Stimulated activated CD8-positive, alpha-beta memory T cell treated with anti-CD3 and anti-CD28 coated beads, Interleukin-4, amount 100 ng/mL, for 1 hour (primary cell): ENCODE measurements around the gene TIMP2.
"Not testable (repeated sequence)": the region's sequence is repeated elsewhere in the genome, so short reads cannot be mapped to it uniquely, and the experiment has no call there.

ENCODE experiments used
- DNase-seq, 2 donors: peaks; one replicate each; pipeline ENCODE4 v3.0.0-alpha.2; 2020; ENCODE audit warnings: low read depth in 2 of 2, low spot score in 1 of 2

The TIMP2 gene, protein sequence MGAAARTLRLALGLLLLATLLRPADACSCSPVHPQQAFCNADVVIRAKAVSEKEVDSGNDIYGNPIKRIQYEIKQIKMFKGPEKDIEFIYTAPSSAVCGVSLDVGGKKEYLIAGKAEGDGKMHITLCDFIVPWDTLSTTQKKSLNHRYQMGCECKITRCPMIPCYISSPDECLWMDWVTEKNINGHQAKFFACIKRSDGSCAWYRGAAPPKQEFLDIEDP

DNA sequence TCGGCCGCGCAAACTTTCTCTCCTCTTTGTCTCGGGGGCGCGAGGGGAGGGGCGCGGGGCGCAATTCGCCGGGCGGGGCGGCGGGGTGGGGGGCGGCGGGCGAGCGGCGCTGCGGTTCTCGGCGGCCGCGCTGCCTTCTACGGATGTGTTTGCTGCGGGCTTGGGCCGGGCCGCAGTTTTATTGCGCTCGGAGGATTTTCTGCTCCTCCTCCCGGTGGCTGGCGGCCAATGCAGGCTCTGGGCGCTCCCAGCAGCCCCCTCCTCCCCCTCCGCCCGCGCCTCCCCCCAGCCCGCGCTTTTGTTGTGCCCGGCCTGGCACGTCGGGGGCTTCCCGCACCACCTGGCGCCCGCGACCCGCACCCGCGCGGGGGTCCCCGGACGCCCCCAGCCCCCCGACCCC, at the start of gene TIMP2:
TIMP2 (minus strand) TSS at position 154 of the 400 bp plus-strand sequence. CDS start 299 bp downstream, outside the sequence.
- peak; percentile 21 to 30 for DNase-seq

DNA sequence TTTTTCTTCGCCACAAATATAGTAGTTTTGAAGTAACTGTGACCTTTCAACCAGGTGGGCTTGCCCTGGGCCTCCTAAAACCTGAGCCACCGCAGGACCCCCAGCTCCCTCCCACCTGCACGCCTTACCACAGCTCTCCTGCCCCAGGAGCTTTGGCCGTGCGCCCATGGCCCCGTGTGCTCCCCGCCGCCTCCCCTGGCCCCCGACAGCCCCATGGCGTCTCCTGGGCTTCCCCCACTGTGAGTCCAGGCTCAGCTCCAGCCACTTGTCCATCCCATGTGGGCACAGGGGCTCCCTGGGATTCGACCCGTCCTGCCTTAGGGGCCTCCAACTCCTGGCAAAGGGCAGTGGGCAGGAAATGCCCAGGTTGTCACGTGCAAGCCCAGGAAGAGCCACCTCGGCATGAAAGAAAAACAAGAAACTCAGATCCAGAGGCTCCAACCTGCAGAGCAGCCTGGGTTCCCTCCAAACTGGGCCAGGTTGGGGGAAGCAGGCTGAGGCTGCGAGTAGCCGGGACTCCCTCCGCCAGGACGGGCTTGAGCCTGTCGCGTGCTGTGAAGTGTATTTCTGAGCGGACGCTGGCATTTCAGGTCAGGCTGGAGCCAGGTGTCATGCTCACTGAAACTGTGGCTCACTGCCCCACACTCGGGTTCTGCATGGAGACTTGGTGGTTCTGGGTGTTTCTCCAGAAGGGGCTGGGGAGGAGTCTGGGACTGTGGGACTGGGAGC, 48.8 kb upstream of the TIMP2 start:
- DNase-seq, result no peak

DNA sequence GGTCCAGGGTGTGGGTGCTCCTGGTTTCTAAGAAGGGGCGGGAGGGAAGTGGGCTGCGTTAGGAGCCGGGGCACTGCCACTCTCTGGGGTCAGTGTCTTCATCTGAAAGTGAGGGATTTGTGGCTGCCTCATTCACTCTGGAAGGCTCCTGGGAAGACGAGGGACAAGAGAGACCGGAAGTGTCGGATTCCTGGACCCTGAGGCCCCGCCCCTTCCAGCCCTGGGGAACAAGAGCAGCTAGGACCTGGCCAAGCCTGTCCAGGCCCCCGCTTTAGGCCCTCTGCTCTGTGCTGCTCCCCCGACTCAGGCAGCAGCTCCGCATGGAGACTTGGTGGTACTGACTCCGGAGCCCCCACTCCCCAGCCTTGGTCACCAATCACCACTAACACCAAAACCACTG, 48.0 kb upstream of the TIMP2 start:
- no peak for DNase-seq

DNA sequence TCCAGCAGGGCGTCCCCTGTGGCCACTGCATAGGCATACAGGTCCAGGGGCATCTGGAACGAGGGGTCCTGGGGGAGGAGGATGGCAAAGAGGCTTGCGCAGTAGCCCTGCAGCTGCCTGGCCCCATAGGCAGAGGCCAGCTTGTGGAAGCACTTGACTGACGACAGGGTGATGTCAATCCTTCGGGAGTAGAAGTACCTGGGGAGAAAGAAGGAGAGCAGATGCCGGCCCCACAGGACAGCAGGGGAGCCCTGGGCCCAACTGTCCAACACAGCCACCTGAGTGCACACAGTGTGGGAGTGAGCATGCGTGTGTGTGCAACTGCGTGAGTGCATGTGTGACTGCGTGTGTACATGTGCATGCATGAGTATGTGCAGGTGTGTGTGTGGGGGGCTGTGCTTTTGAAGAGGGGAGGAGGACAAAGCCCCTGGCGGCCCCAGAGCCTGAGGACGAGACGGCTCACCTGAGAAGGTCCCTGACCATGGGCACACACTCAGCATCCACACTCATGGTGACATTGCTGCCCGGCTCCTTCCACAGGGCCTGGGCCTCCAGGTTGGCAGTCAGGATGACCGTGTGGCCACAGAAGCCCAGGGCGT, 47.4 kb upstream of the TIMP2 start:
- no peak for DNase-seq

DNA sequence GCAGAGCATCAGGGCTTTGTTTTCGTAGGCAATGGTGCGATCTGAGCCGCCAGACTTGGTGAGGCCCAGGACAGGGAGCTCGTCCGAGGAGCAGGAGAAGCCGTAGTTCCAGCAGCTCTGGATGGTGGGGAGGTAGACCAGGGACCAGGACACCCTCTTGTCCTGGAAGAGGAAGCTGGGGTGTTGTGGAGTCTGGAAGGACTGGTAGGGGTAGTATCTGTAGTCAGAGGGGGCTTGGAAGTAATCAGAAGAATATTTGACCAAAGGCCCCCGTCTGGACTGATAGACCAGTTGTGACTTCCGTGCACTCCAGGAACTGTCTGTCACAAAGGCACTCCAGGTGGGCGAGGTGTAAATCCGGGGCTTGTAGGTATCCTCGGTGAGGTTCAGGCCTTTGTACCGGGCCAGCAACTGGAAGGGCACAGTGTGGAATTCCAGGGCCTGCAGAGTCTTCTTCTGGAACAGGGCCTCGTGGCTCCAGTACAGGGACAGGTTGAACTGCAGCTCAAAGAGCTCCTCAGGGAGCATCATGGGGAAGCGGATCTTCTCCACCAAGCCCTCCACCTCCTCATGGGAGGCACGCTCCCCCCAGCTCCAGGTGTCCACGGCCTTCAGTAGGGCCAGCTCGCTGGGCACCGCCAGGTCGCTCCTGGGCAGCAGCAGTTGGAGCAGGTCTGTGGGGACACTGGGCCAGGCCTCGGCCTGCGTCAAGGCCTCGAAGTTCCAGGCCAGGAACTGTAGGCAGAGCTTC, 46.7 kb upstream of the TIMP2 start:
- DNase-seq, result no peak

DNA sequence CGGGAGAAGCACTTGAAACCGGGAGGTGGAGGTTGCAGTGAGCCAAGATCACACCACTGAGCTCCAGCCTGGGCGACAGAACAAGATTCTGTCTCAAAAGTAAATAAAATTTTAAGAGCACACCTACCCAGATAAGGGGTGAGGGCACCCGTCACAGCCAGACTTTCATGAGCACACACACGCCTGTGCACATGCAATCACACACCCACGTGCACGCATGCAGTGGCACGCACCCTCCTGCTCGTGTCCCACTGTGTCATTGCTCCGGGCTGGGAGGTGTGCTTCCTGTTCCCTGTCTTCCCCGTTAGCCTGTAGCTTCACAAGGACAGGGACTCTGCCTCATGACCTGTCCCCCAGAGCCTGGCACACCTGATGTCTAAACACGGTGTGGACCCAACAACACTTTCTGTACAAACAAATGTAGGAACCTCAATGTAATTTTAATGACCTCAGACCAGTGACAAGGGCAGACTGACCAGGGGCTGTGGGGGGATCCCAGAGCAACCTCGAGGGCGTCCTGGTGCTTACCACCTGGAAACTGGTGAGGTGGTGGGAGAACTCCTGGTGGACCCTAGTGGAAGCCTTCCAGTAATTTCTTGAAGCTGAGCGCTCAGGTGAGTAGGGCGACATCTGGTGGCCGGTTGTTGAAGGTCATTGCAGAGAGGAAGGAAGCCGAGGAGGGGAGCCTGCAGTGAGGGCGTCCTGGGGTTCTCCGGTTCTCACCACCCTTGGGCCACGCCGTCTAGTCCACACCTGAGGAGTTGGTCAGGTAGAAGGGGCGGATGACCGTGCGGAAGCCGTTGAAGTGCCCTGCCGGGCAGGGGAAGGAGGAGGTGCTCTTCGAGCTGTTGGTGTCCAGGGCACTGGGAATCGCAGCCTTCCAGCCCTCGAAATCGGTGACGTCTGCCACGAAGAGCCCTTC, 45.9 kb upstream of the TIMP2 start:
- DNase-seq, result peak; percentile 51 to 62

DNA sequence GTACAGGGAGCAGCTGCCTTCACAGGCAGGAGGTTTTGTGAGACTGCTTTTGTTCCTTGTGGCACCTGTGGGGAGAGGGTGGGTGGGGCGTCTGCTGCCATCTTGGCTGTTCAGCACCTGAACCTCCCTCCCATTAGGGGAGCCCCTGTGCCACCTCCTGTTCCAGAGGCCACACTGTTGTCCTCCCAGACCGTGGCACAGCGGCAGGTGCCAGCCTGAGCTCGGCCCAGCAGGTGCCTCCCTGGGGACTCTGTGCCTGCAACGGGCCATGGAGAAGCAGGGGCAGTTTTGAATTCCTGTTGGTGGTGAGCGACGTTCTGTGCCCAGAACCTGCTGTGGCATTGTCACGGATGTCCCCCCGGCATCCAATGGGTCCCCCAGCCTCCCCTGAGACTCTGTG, 44.7 kb upstream of the TIMP2 start:
- no peak for DNase-seq

DNA sequence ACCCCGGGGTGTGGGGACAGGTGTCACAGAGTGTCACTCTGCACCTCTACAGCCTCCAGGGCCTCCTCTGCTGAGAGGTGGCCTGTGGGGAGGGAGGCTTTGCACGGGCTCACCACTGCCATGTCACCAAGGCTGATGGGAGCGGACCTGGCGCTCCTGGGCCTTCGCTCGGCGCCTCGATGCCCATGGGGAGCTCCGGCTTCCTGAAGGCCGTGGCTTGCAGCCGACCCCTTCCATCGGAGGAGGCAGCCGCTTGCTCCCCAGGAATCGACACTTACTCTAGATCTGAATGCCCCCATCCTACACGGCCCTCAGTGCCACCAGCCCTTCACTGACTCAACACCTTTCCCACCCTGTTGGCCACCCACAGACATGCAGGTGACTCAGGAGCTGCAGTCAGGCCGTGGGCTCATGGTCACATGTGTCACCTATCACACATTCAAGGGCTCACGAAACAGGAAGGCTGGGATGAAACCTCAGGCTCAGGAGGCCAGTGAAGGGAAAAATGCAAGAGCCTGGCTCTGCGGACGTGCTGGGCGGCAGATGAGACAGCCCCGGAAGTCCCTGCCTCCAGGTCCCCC, 42.7 kb upstream of the TIMP2 start:
- no peak for DNase-seq

DNA sequence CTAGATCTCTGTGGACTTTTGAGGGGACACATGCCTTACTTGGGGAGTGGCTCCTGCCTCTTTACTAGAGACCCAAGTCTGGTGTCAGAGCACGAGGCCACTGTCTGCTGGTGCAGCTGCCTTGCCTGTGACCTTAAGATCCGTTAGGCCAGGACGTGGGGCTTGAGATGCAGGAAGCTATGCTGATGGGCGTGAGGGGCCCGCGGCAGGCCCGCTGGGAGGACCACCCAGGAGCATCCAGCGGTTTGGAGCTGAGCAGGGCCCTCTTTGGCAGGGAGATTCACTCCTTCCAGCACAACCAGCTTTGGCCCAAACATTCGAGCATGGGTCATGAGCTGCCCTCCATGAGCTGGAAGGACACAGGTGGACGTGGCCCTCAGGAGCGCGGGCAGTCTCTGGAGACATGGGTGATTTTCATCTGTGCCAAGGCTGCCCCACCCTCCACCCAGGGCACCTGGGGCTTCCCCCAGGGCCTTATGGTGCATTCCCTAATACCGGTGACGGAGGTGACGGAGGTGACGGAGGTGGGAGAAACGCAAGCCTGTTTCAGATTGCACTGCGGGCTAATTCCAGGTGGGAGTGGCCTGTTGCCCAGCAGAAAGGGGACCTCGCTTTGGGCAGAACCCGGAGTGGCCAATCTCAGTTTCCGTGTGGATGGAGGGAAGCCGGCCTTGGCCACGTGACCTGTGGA, 41.9 kb upstream of the TIMP2 start:
- DNase-seq, result no peak

DNA sequence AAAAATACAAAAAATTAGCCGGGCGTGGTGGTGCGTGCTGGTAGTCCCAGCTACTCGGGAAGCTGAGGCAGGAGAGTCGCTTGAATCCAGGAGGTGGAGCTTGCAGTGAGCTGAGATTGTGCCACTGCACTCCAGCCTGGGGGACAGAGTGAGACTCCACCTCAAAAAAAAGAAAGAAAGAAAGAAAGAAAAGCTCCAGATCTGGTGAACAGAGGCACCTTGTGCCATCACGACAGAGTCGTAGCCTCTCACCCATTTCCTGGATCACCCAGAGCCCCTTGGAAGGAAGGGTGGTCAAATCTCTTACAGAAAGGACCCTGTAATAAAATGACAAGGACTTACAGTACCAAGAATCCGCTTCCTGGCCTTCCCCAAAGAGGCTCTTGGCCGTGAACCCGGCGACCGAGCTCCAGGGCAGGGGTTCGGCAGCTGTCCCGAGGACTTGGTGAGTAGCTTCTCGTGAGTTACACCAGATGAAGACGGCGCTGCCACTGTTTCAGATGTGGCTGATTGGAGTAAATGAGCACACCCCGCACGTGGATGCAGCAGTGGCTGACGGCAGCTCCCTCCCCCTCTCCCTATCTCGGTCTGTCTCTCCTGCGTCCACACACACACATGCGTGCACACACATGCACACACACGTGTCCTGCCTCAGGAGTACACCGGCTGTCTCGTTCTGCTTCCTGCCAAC, 41.1 kb upstream of the TIMP2 start:
- DNase-seq, result no peak

DNA sequence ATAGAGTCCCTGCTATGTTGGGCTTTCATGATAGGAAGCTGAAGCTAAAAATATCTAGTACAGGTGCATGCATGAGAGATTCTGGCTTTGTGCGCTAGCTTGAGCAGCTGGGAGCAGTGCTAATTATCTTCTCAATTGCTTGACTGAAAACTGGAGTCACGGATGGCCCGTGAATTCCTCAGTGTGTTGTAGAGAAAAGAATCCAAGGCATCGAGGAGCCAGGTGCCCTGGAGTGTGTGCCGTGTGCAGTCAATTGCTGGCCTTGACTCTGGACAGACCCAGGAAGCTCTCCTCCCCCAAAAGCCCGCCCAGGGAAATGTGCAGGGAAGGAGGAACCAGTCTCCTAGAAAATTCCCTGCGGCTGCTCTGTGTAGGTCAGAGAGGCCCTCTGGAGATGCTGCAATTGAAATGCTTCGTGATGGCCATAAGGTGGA, 40.3 kb upstream of the TIMP2 start:
- DNase-seq, result no peak

DNA sequence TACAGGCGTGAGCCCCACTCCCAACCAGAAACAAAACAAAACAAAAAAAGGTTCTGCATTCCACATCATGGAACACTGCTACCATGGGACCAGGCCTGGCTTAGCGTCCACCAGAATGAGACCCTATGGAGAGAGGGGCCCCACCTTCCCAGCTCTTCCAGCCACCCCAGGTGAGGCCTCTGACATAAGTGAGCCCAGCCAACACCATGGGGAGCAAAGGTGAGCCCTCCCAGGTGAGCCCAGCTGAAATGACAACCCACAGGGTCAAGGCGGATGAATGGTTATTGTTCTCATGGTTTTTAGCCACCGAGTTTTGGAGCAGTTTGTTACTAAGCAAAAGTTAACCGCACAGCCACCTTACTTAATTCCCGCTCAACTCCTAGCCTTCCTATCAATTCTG, 38.2 kb upstream of the TIMP2 start:
- no peak for DNase-seq

DNA sequence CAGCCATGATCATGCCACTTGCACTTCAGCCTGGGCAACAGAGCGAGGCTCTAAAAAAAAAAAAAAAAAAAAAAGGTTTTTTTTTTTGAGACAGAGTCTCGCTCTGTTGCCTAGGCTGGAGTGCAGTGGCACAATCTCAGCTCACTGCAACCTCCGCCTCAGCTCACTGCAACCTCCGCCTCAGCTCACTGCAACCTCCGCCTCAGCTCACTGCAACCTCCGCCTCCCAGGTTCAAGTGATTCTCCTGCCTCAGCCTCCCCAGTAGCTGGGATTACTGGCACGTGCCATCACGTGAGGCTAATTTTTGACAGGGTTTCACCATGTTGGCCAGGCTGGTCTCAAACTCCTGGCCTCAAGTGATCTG, 37.8 kb upstream of the TIMP2 start:
- DNase-seq, result not testable (repeated sequence)

DNA sequence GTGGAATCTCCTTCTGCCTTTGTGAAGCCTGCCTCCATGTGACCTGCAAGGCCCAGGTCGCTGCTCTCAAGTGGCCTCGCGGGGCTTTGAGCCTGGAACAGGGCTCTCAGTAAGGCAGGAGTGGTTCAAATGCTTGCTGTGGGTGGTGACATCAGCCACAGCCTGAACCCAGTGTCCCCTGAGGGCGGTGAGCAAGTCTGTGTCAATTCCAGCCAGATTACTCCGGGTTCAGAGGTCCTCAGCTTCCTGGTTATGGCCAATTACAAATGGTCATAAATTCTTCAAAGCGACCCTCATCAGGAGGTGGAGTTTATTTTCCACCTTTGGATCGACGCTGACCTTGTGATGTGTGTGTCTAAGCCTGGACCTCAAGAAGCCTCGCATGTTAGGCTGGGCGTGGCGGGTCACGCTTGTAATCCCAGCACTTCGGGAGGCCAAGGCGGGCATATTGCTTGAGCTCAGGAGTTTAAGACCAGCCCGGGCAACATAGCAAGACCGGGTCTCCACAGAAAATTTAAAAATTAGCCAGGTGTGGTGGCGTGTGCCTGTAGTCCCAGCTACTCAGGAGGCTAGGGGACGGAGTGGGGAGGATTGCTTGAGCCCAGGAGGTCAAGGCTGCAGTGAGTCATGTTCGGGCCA, 37.3 kb upstream of the TIMP2 start:
- DNase-seq, result no peak

DNA sequence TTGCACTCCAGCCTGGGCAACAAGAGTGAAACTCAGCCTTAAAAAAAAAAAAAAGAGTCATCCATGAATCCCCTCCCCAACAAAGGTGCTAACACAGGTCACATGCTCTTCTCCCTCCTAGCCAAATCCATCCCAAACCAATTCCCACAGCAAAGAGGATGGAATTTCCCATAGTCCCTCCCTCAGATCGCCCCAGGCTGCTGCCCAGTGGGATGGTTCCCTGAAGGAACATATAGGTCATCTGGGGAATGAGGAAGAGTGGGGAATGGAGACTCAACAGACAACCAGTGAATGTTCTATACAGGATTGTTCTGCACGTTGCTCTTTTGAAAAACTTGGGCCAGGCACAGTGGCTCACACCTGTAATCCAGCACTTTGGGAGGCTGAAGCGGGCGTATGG, 36.4 kb upstream of the TIMP2 start:
- no peak for DNase-seq

DNA sequence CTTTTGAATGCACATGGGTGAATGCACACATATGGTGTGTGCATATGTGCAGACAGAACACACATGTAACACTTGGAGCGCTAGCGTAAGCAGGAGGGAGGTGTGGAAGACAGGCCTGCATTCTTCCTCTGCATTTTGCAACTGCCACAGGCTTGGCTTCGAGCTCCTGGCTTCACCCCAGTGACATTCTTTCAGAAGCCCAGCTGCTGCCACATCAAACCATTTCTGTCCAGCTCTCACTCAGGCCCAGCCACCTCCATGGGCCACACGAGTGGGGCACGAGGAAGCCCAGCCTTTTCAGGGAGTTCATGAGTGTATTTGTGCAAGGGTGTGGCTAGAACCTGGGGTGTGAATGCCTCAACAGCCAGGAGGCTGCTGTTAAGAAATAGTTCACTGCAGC, 35.7 kb upstream of the TIMP2 start:
- no peak for DNase-seq

DNA sequence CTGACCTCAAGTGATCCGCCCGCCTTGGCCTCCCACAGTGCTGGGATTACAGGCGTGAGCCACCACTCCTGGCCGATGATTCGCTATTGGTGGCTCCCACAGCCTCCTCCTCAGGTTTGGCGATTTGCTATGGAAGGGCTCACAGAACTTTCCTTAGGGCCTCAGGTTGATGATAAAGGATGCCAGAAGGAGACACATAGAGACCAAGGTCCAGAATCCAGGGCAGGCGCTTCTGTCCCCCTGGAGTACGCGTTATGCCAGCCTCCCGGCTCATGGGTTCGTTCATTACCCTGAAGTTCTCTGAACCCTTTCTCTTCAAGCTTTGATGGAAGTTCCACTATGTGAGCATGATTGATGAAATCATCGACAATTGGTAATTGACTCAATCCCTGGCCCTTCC, 34.6 kb upstream of the TIMP2 start:
- DNase-seq, result no peak

DNA sequence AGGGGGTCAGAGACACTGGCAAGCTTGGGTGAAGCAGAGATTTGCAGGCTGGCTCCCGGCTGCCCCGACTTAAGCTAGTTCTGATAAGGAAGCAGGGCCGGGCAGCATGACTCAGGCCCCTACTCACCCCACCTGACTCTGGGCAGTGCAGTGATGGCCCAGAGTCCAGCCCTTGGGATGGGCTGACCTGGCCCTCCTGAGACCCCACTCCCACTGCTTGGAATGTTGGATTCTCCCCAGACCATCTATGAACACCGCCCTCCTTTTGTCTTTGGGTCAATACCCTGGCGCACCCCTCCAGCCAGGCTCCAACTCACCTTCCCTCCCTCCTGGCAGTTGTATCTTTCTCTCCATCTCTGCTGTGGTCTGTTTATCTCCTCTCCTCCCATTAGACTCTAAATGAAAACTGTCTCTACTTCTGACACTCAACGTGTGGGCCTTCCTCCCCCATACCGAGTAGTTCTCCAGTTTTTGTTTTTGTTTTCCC, 33.5 kb upstream of the TIMP2 start:
- DNase-seq, result no peak

DNA sequence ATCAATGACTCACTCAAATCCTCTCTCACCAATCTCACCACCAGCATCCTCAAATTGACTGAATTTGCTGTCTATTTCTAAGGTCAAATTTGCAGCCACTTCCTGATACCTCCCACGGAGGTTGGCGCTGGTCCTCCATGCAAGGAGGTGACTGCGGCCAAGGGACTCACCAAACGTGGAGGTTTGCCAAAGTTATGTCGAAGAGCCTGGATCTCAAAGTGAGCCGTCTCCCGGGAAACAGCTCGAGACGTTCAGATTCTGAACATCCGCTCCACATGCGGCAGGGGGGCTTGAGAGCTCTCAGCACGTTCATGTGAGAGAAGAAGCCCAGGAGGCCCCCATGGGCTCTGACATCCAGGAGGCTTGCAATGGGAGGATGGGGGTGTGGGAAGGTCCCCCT, 31.9 kb upstream of the TIMP2 start:
- DNase-seq, result no peak
